HUES6 (cell line): ENCODE measurements around the gene UBE4B.
"Not testable (repeated sequence)": the region's sequence is repeated elsewhere in the genome, so short reads cannot be mapped to it uniquely, and the experiment has no call there.

Experiments
- H3K27ac ChIP-seq: 2 replicates; pipeline ENCODE4 v1.7.0; 2013; ENCODE audit warnings: low read depth, mild to moderate bottlenecking, low read length, inconsistent platforms
- H3K27me3 ChIP-seq: 2 replicates; pipeline ENCODE4 v1.6.1; 2013; ENCODE audit warnings: low read length; ENCODE audit not compliant: control insufficient read depth, insufficient read depth
- H3K36me3 ChIP-seq: 2 replicates; pipeline ENCODE4 v1.6.1; 2013; ENCODE audit warnings: low read length; ENCODE audit not compliant: control insufficient read depth, insufficient read depth
- H3K4me1 ChIP-seq: 2 replicates; pipeline ENCODE4 v1.6.1; 2013; ENCODE audit warnings: low read length; ENCODE audit not compliant: control insufficient read depth, insufficient read depth
- H3K4me3 ChIP-seq: 2 replicates; pipeline ENCODE4 v1.5.1; 2013; ENCODE audit warnings: low read depth, low read length
- H3K9ac ChIP-seq: one replicate; pipeline ENCODE4 v1.6.1; 2013; ENCODE audit warnings: mild to moderate bottlenecking, low read length
- H3K9me3 ChIP-seq: 2 replicates; pipeline ENCODE4 v1.6.1; 2013; ENCODE audit warnings: low read depth, low read length; ENCODE audit not compliant: control insufficient read depth, insufficient read depth

The UBE4B gene

DNA sequence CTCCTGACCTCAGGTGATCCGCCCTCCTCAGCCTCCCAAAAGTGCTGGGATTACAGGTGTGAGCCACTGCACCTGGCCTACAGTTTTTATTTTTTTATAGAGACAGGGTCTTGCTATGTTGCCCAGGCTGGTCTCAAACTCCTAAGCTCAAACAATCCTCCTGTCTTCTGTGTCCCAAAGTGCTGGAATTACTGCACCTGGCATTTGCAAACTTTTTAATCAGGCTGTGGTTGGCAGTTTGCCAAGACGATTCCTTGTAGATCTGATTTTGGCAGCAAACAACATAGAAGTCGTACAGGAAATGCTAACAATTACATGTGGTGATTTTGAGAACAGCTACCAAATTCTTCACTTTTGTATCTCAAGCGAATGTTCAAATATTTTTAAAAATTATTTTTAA, 25.6 kb upstream of the UBE4B start:
- Histone ChIP-seq H3K4me1 (no peaks in the 10 kb centered on the region), H3K9ac (no peak overlapping the region)

GRCh38 chr1:10014016-10014415, 18.7 kb upstream of the UBE4B start:
- Histone ChIP-seq H3K27me3 (no peaks in the 10 kb centered on the region), H3K4me3 (no peak overlapping the region), H3K36me3 (no peaks in the 10 kb centered on the region), H3K4me1 (no peaks in the 10 kb centered on the region), H3K9ac (no peak overlapping the region), H3K9me3 (no peaks in the 10 kb centered on the region), H3K27ac (no peak overlapping the region)

More for the DNA sequence above, 25.6 kb upstream of the UBE4B start:
- Histone ChIP-seq H3K4me3 (no peak overlapping the region), H3K9me3 (no peaks in the 10 kb centered on the region), H3K27me3 (no peaks in the 10 kb centered on the region), H3K27ac (no peak overlapping the region), H3K36me3 (no peaks in the 10 kb centered on the region)

- no peaks in the 10 kb centered on the region for H3K36me3 ChIP-seq
- H3K4me1 ChIP-seq, result no peaks in the 10 kb centered on the region
- H3K4me3 ChIP-seq, result no peak overlapping the region
- no peaks in the 10 kb centered on the region for H3K27me3 ChIP-seq
- no peaks in the 10 kb centered on the region for H3K9me3 ChIP-seq
- no peak overlapping the region for H3K9ac ChIP-seq
- no peak overlapping the region for H3K27ac ChIP-seq
These were observed 13.2 kb upstream of the UBE4B start for GRCh38 chr1:10019561-10019960.

DNA sequence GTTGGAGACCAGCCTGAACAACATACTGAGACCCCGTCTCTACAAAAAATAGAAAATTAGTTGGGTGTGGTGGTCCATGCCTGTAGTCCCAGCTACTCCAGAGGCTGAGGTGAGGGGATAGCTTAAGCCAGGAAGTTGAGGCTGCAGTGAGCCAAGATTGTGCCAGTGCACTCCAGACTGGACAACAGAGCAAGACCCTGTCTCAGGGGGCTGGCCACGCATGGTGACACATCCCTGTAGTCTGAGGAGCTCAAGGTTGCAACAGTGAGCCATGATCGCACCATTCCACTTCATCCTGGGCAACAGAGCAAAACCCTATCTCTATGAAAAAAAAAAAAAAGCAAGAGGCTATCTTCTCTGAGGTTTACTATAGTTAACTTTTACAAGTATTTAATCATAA, 12.7 kb upstream of the UBE4B start:
- no peak overlapping the region for H3K4me3 ChIP-seq
- no peaks in the 10 kb centered on the region for H3K27me3 ChIP-seq
- no peak overlapping the region for H3K27ac ChIP-seq
- H3K4me1 ChIP-seq, result no peaks in the 10 kb centered on the region
- H3K9ac ChIP-seq, result no peak overlapping the region
- H3K9me3 ChIP-seq, result no peaks in the 10 kb centered on the region
- H3K36me3 ChIP-seq, result no peaks in the 10 kb centered on the region

- not testable (repeated sequence) for H3K27me3 ChIP-seq, H3K4me1 ChIP-seq, H3K4me3 ChIP-seq, H3K9me3 ChIP-seq, H3K27ac ChIP-seq, H3K36me3 ChIP-seq, H3K9ac ChIP-seq
These were observed 12.1 kb upstream of the UBE4B start for GRCh38 chr1:10020678-10021077.

DNA sequence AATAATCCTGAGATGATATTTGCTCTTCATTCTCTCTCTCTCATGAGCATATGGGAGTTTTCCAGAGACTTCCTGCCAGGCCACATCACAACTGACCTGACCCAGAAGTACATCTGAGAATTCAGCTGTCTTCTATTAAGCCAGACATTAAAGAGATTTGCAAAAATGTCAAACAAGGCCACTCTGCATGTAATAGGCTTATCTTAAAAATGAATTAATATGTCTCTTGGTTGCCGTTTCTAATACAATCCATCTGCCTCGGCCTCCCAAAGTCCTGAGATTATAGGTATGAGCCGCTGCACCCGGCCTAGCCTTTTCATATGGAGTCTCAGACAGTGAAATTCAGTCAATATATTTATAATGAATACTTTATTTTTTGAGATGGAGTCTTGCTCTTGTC, 10.8 kb upstream of the UBE4B start:
- not testable (repeated sequence) for H3K27me3 ChIP-seq, H3K4me3 ChIP-seq, H3K9me3 ChIP-seq, H3K9ac ChIP-seq, H3K36me3 ChIP-seq, H3K27ac ChIP-seq, H3K4me1 ChIP-seq

DNA sequence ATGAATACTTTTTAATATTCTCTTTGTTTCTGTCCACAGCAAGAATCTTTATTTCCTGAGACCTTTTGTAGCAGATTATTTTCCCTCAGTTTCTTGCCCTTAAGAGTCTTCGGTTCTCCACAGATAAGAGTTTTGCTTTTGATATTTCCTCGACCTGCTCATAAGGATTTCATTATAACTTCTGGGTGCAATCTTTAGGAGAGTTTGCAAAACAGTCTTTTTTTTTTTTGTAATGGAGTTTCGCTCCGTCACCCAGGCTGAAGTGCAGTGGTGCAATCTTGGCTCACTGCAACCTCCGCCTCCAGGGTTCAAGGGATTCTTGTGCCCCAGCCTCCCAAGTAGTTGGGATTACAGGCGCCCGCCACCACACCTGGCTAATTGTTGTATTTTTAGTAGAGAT, 10.1 kb upstream of the UBE4B start:
- Histone ChIP-seq H3K9me3 (no peaks in the 10 kb centered on the region; the same call in 1 of the 2 replicates), H3K36me3 (no peaks in the 10 kb centered on the region), H3K4me1 (no peaks in the 10 kb centered on the region), H3K27ac (no peak overlapping the region), H3K9ac (no peak overlapping the region), H3K4me3 (no peak overlapping the region), H3K27me3 (no peaks in the 10 kb centered on the region)

- Histone ChIP-seq H3K36me3 (no peaks in the 10 kb centered on the region), H3K27me3 (no peaks in the 10 kb centered on the region), H3K9ac (no peak overlapping the region), H3K9me3 (no peaks in the 10 kb centered on the region; the same call in 1 of the 2 replicates), H3K4me1 (no peaks in the 10 kb centered on the region), H3K27ac (no peak overlapping the region), H3K4me3 (no peak overlapping the region)
These were observed 7.4 kb upstream of the UBE4B start for GRCh38 chr1:10025354-10025753.

GRCh38 chr1:10027027-10027426, 5.7 kb upstream of the UBE4B start:
- Histone ChIP-seq H3K9me3 (no peaks in the 10 kb centered on the region; the same call in 1 of the 2 replicates), H3K27ac (no peak overlapping the region), H3K36me3 (no peaks in the 10 kb centered on the region), H3K9ac (no peak overlapping the region), H3K27me3 (no peaks in the 10 kb centered on the region), H3K4me1 (no peaks in the 10 kb centered on the region), H3K4me3 (no peak overlapping the region)

- not testable (repeated sequence) for H3K27me3 ChIP-seq, H3K9me3 ChIP-seq, H3K4me3 ChIP-seq, H3K36me3 ChIP-seq, H3K27ac ChIP-seq, H3K4me1 ChIP-seq, H3K9ac ChIP-seq
These were observed 3.7 kb upstream of the UBE4B start for GRCh38 chr1:10028956-10029500.

GRCh38 chr1:10031461-10031860, 1.3 kb upstream of the UBE4B start:
- no peak overlapping the region for H3K9ac ChIP-seq
- no peaks in the 10 kb centered on the region for H3K27me3 ChIP-seq
- peaks cover 1% of the 10 kb centered on the region for H3K36me3 ChIP-seq
- no peaks in the 10 kb centered on the region for H3K4me1 ChIP-seq
- no peak overlapping the region for H3K4me3 ChIP-seq
- H3K9me3 ChIP-seq, result no peaks in the 10 kb centered on the region; the same call in 1 of the 2 replicates
- H3K27ac ChIP-seq, result no peak overlapping the region

DNA sequence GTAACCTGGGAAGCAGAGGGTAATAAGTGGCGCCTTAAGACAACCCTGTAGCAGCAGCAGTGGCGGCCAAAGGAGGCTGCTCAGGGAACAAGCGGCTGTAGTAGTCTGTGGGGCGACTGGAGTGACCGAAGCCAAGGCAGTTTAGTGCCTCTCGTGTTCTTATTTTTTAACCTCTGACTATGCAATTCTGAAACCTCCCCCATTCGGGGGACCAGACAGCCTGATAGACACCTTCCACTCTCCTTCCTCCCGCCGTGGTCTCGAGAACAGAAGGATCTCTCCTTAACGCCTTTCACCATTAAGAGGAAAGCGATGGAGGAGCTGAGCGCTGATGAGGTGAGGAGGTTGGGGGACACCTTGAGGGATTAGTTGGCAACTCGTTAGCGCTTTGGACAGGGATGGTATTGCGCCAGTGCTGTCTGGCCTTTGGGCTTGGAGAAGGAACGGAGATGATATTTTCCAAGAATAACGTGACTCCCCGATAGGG, 644 bp downstream of the UBE4B start:
- no peaks in the 10 kb centered on the region for H3K9me3 ChIP-seq
- H3K27me3 ChIP-seq, result no peaks in the 10 kb centered on the region
- peak overlapping the region; percentile 79 for H3K27ac ChIP-seq
- H3K36me3 ChIP-seq, result peaks cover 12% of the 10 kb centered on the region
- peak overlapping the region; percentile 93 for H3K4me3 ChIP-seq
- no peaks in the 10 kb centered on the region for H3K4me1 ChIP-seq
- H3K9ac ChIP-seq, result peak overlapping the region; percentile 95
